H1 (cell line): ENCODE results near the gene GPRIN3. TPM values are rescaled to one million over a fixed set of nuclear protein-coding genes. Genes with fewer than 3 reads are reported as not detected.

Experiments
- CTCF ChIA-PET: fragments of 300-600 bp; sonication (Branson Sonifier 250); formaldehyde crosslinking; loops from one replicate; lab custom pipeline; 2021; ENCODE audit not compliant: partially characterized antibody; lab: Charles Lee
- POLR2A ChIA-PET: fragments of 300-600 bp; sonication (Branson Sonifier 250); formaldehyde crosslinking; loops from one replicate; lab custom pipeline; 2021; ENCODE audit warnings: inconsistent platforms; ENCODE audit not compliant: partially characterized antibody; lab: Charles Lee
- DNase-seq, 2 experiments: peaks; one replicate each; pipeline versions ENCODE4 v3.0.0 to v3.0.0-alpha.2; 2010 to 2022; ENCODE audit warnings: low spot score in 2 of 2, low read depth in 1 of 2, mixed read lengths in 1 of 2
- FAIRE-seq: peaks from 2 replicates; lab custom pipeline; 2011; peaks lifted over from hg19 to GRCh38; lab: Jason Lieb, UNC
- H2AFZ ChIP-seq: 2 replicates; pipeline ENCODE4 v1.8.1; 2012; ENCODE audit warnings: low read length, inconsistent platforms
- H2AK5ac ChIP-seq: 2 replicates; pipeline ENCODE4 v1.6.1; 2013; ENCODE audit warnings: low read depth, low read length
- H2BK120ac ChIP-seq: replicated peaks from 2 replicates; pipeline ENCODE3; 2013; ENCODE audit warnings: low read depth, low read length, inconsistent platforms
- H2BK12ac ChIP-seq: 2 replicates; pipeline ENCODE4 v1.6.1; 2013; ENCODE audit warnings: low read depth, low read length
- H2BK15ac ChIP-seq: 2 replicates; pipeline ENCODE4 v1.6.1; 2013; ENCODE audit warnings: low read length
- H2BK20ac ChIP-seq: 2 replicates; pipeline ENCODE4 v1.6.1; 2013; ENCODE audit warnings: low read length
- H2BK5ac ChIP-seq: 2 replicates; pipeline ENCODE4 v1.6.1; 2013; ENCODE audit warnings: low read depth, low read length
- H3K14ac ChIP-seq: 2 replicates; pipeline ENCODE4 v1.6.1; 2013; ENCODE audit warnings: inconsistent platforms; ENCODE audit not compliant: insufficient read length
- H3K18ac ChIP-seq: 2 replicates; pipeline ENCODE4 v1.6.1; 2013; ENCODE audit warnings: low read length; ENCODE audit errors: extremely low read depth
- H3K23ac ChIP-seq: 2 replicates; pipeline ENCODE4 v1.6.1; 2013; ENCODE audit warnings: inconsistent platforms; ENCODE audit not compliant: insufficient read length
- H3K23me2 ChIP-seq: 2 replicates; pipeline ENCODE4 v1.6.1; 2013; ENCODE audit warnings: low read depth, low read length
- H3K27ac ChIP-seq: 2 replicates; pipeline ENCODE4 v1.6.1; 2011; ENCODE audit warnings: low read depth, low read length, inconsistent platforms
- H3K27me3 ChIP-seq, 4 experiments: replicated peaks in 1 of 4; 1 replicate in 1 of 4; 2 replicates in 3 of 4; pipeline versions ENCODE4 v1.6.1 to v1.8.1; 2011 to 2013; ENCODE audit warnings: low read length in 3 of 4, mild to moderate bottlenecking in 3 of 4, inconsistent platforms in 2 of 4, mixed read lengths in 2 of 4, moderate library complexity in 1 of 4; ENCODE audit not compliant: control insufficient read depth in 3 of 4, insufficient read depth in 3 of 4; ENCODE audit errors: extremely low read depth in 1 of 4
- H3K36me3 ChIP-seq, 4 experiments: 2 replicates each; pipeline versions ENCODE4 v1.6.1 to v1.8.1; 2011 to 2013; ENCODE audit warnings: mild to moderate bottlenecking in 4 of 4, low read length in 3 of 4, moderate library complexity in 2 of 4, control low read depth in 1 of 4, inconsistent platforms in 1 of 4; ENCODE audit not compliant: insufficient read depth in 4 of 4, control insufficient read depth in 2 of 4
- H3K4ac ChIP-seq: replicated peaks from 2 replicates; pipeline ENCODE3; 2013; ENCODE audit warnings: low read length, low read depth, mixed read lengths, inconsistent platforms; ENCODE audit not compliant: insufficient read length
- H3K4me1 ChIP-seq, 4 experiments: replicated peaks in 1 of 4; 1 replicate in 1 of 4; 2 replicates in 3 of 4; pipeline versions ENCODE4 v1.6.1 to v1.8.1; 2011 to 2013; ENCODE audit warnings: low read length in 3 of 4, inconsistent platforms in 2 of 4, mixed read lengths in 1 of 4; ENCODE audit not compliant: insufficient read depth in 4 of 4, control insufficient read depth in 3 of 4
- H3K4me2 ChIP-seq, 2 experiments: 2 replicates each; pipeline versions ENCODE4 v1.6.1 to v1.8.1; 2011 to 2013; ENCODE audit warnings: low read depth in 2 of 2, low read length in 2 of 2, control low read depth in 1 of 2, inconsistent platforms in 1 of 2, mild to moderate bottlenecking in 1 of 2; ENCODE audit not compliant: insufficient read depth in 1 of 2
- H3K4me3 ChIP-seq, 4 experiments: fragments of 200-600, 300-600 bp in 1 of 4; sonication (generic), shearing (Covaris generic), sonication (Bioruptor Twin) in 1 of 4; 2 replicates each; pipeline versions ENCODE4 v1.5.1 to v1.8.1; 2011 to 2016; ENCODE audit warnings: low read length in 4 of 4, low read depth in 3 of 4, control low read depth in 2 of 4, inconsistent platforms in 2 of 4, mild to moderate bottlenecking in 2 of 4, mixed read lengths in 1 of 4, moderate library complexity in 1 of 4; ENCODE audit not compliant: insufficient read depth in 2 of 4; ENCODE audit errors: extremely low read depth in 1 of 4
- H3K56ac ChIP-seq: replicated peaks from 2 replicates; pipeline ENCODE3; 2013; ENCODE audit warnings: low read depth, mild to moderate bottlenecking, mixed read lengths, low read length, inconsistent platforms; ENCODE audit not compliant: insufficient read length
- H3K79me1 ChIP-seq: 2 replicates; pipeline ENCODE4 v1.6.1; 2013; ENCODE audit warnings: low read depth, low read length, control low read depth
- H3K79me2 ChIP-seq, 2 experiments: 2 replicates each; pipeline versions ENCODE4 v1.6.1 to v1.8.1; 2012 to 2013; ENCODE audit warnings: low read length in 2 of 2, mild to moderate bottlenecking in 2 of 2, inconsistent platforms in 1 of 2; ENCODE audit not compliant: insufficient read depth in 2 of 2, control insufficient read depth in 1 of 2
- H3K9ac ChIP-seq, 4 experiments: replicated peaks in 1 of 4; 1 replicate in 1 of 4; 2 replicates in 3 of 4; pipeline versions ENCODE4 v1.6.1 to v1.8.1; 2011 to 2013; ENCODE audit warnings: low read depth in 3 of 4, low read length in 3 of 4, control low read depth in 2 of 4, mild to moderate bottlenecking in 2 of 4, moderate library complexity in 2 of 4, inconsistent platforms in 1 of 4; ENCODE audit errors: extremely low read depth in 1 of 4
- H3K9me3 ChIP-seq, 2 experiments: 2 replicates each; pipeline versions ENCODE4 v1.6.1 to v1.8.1; 2012 to 2013; ENCODE audit warnings: mild to moderate bottlenecking in 2 of 2, moderate library complexity in 2 of 2, control low read depth in 1 of 2, inconsistent platforms in 1 of 2, low read depth in 1 of 2, low read length in 1 of 2, mixed read lengths in 1 of 2; ENCODE audit not compliant: insufficient read depth in 2 of 2
- H4K20me1 ChIP-seq, 2 experiments: replicated peaks in 1 of 2; 2 replicates each; pipeline versions ENCODE3 to v1.8.1; 2011 to 2013; ENCODE audit warnings: inconsistent platforms in 2 of 2, low read length in 2 of 2, mild to moderate bottlenecking in 1 of 2; ENCODE audit not compliant: insufficient read depth in 2 of 2, control insufficient read depth in 1 of 2
- H4K5ac ChIP-seq: 2 replicates; pipeline ENCODE4 v1.6.1; 2013; ENCODE audit warnings: low read length, low read depth, mixed read lengths, inconsistent platforms; ENCODE audit not compliant: insufficient read length
- H4K8ac ChIP-seq: 2 replicates; pipeline ENCODE4 v1.8.0; 2013; ENCODE audit warnings: mild to moderate bottlenecking, moderate library complexity, low read length, inconsistent platforms; ENCODE audit not compliant: insufficient read depth; ENCODE audit errors: extremely low read depth
- H4K91ac ChIP-seq: replicated peaks from 2 replicates; pipeline ENCODE3; 2013; ENCODE audit warnings: low read length, mixed read lengths, inconsistent platforms; ENCODE audit not compliant: insufficient read length
- BRCA1 ChIP-seq: IDR thresholded peaks from 2 replicates; pipeline ENCODE4 v1.6.1; 2012; ENCODE audit warnings: low read depth, low read length, improper control_type of control experiment
- EGR1 ChIP-seq: IDR thresholded peaks from 2 replicates; pipeline ENCODE4 v1.6.1; 2011; ENCODE audit warnings: low read depth, low read length, borderline replicate concordance
- EZH2 ChIP-seq: fragments of 200-600 bp; sonication (generic); IDR thresholded peaks from 2 replicates; pipeline ENCODE4 v1.7.1; 2012; ENCODE audit warnings: low read depth, mild to moderate bottlenecking, moderate library complexity, low read length, inconsistent platforms; ENCODE audit not compliant: severe bottlenecking
- GABPA ChIP-seq: IDR thresholded peaks from 2 replicates; pipeline ENCODE4 v1.6.1; 2011; ENCODE audit warnings: mild to moderate bottlenecking, low read length, moderate library complexity, borderline replicate concordance; ENCODE audit not compliant: insufficient read depth
- KDM1A ChIP-seq: fragments of 200-600, 300-600 bp; sonication (generic); IDR thresholded peaks from 2 replicates; pipeline ENCODE4 v1.7.1; 2016; ENCODE audit warnings: mild to moderate bottlenecking, low read length, borderline replicate concordance
- NANOG ChIP-seq: IDR thresholded peaks from 2 replicates; pipeline ENCODE4 v1.6.1; 2011; ENCODE audit warnings: low read length, low read depth, mild to moderate bottlenecking, inconsistent platforms; ENCODE audit not compliant: insufficient read depth, poor library complexity, severe bottlenecking
- NRF1 ChIP-seq: IDR thresholded peaks from 2 replicates; pipeline ENCODE4 v1.6.1; 2011; ENCODE audit warnings: mild to moderate bottlenecking, low read depth, low read length, improper control_type of control experiment
- RNF2 ChIP-seq: fragments of 200-900, 300-1000 bp; sonication (generic); IDR thresholded peaks from 2 replicates; pipeline ENCODE4 v1.7.1; 2016; ENCODE audit warnings: borderline replicate concordance, low read depth, mild to moderate bottlenecking, antibody characterized with exemption, low read length; ENCODE audit not compliant: poor library complexity, severe bottlenecking; ENCODE audit errors: missing control alignments
- SAP30 ChIP-seq: fragments of 300-600 bp; sonication (generic); IDR thresholded peaks from 2 replicates; pipeline ENCODE4 v1.7.1; 2012; ENCODE audit warnings: low read length, moderate library complexity, mild to moderate bottlenecking, inconsistent platforms; ENCODE audit not compliant: insufficient read depth, insufficient replicate concordance
- SIRT6 ChIP-seq: IDR thresholded peaks from one replicate; pipeline ENCODE4 v1.7.1; 2012; ENCODE audit warnings: low read length, inconsistent platforms
- SP2 ChIP-seq: IDR thresholded peaks from 2 replicates; pipeline ENCODE4 v1.6.1; 2012; ENCODE audit warnings: mild to moderate bottlenecking, low read length, inconsistent platforms
- SP4 ChIP-seq: IDR thresholded peaks from 2 replicates; pipeline ENCODE4 v1.6.1; 2012; ENCODE audit warnings: low read length, inconsistent platforms
- SUZ12 ChIP-seq: fragments of 200-600 bp; sonication (generic); IDR thresholded peaks from 2 replicates; pipeline ENCODE4 v1.6.1; 2012; ENCODE audit warnings: mild to moderate bottlenecking, inconsistent platforms, low read length, moderate library complexity, mixed read lengths
- YY1 ChIP-seq: IDR thresholded peaks from 2 replicates; pipeline ENCODE4 v1.6.1; 2011; ENCODE audit warnings: low read depth, mild to moderate bottlenecking, low read length
- WGBS, 2 experiments: shearing (Covaris generic) in 1 of 2; methylation state at CpG; one replicate each; pipeline versions ENCODE4 v1.1.6 to v1.1.7; 2013 to 2015; ENCODE audit warnings: low lambda C conversion rate in 2 of 2, mixed read lengths in 2 of 2, inconsistent platforms in 1 of 2, low coverage in 1 of 2, missing lambda C conversion rate in 1 of 2; ENCODE audit not compliant: insufficient replicate concordance in 2 of 2, insufficient coverage in 1 of 2, insufficient read length in 1 of 2; ENCODE audit errors: extremely low coverage in 1 of 2, missing lambda C conversion rate in 1 of 2; 5-methylcytosine and 5-hydroxymethylcytosine counted together
- polyA plus RNA-seq, 7 experiments: library from polyadenylated mRNA; depleted of rRNA in 3 of 7; stranded (reverse) in 5 of 7; unstranded in 2 of 7; fragments of >200 nt in 5 of 7; fragments of 200-250 nt in 2 of 7; gene quantifications; 1 replicate in 5 of 7; 2 replicates in 1 of 7; 4 replicates in 1 of 7; pipeline versions ENCODE4 v1.2.1 to v1.2.3, GENCODE V29; 2011 to 2013; ENCODE audit warnings: missing spikeins in 2 of 7, mixed read lengths in 2 of 7
- total RNA-seq: library from RNA; stranded (reverse); fragmentation: NEBNext Ultra II Directional; extraction: Animal tissue kit (Norgen Biotek cat#: 25700); gene quantifications from 2 replicates; pipeline ENCODE4 v1.2.1, GENCODE V29; 2021

The GPRIN3 gene
- total and polyA plus RNA-seq, 2 of the 8 experiments (the other 6 are each of a cell fraction or from before 2014, with no cell fraction given), result 0.17 to 1.4 TPM

DNA sequence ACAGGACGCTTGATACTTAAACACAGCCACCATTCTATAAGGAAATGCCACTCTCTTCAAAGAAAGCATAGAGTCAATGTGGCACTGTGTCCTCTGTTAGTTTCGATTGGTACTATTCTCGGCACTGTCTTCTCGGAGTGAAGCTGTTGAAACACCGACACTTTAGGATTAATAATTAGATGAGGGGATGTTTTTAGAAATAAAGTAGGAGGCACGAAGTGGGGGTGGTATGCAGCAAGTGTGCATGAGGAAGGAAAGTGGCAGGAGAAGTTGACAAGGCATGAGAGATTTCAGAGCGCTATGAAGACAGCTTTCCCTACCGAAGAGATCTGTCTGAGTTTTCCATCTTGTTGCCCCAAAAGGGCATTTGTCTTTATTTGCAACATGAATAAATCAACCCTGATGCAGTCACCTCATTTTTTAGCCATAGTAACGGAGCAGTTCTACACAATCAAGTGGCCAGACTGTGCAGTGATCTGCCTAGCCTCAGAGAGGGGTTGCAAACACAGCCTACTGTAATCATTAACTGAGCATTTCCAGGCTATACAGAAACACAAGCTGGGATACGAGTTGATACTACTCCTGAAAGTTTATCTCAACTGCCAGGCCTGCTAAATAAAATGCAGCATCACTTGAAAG lies 8.3 kb downstream of the GPRIN3 start:
- CTCF ChIA-PET, result interaction anchor here (0.8 to 1.0 kb wide), 2 partner anchors 73 to 137 kb away, joined by 3 to 4 read pairs; no protein-coding TSS in a partner anchor
- no peak for FAIRE-seq

More for the DNA sequence above, 8.3 kb downstream of the GPRIN3 start:
- Histone ChIP-seq H3K4me2 (no peak overlapping the region), H3K56ac (no peak overlapping the region), H3K27ac (no peak overlapping the region), H2BK5ac (no peak overlapping the region), H4K5ac (no peak overlapping the region), H2AK5ac (no peak overlapping the region), H2BK12ac (no peak overlapping the region), H3K79me1 (no peaks in the 10 kb centered on the region), H3K79me2 (no peaks in the 10 kb centered on the region), H4K91ac (no peak overlapping the region), H2BK120ac (no peak overlapping the region), H3K9ac (no peak overlapping the region), H3K4me3 (no peak overlapping the region), H2BK20ac (no peak overlapping the region), H2AFZ (no peak overlapping the region), H3K9me3 (no peaks in the 10 kb centered on the region), H3K4me1 (no peaks in the 10 kb centered on the region), H4K20me1 (no peaks in the 10 kb centered on the region), H3K4ac (no peak overlapping the region), H2BK15ac (no peak overlapping the region), H3K36me3 (no peaks in the 10 kb centered on the region), H4K8ac (no peak overlapping the region), H3K27me3 (no peaks in the 10 kb centered on the region), H3K14ac (no peak overlapping the region), H3K23ac (no peak overlapping the region), H3K18ac (no peak overlapping the region), H3K23me2 (no peaks in the 10 kb centered on the region)
- no peak for TF ChIP-seq KDM1A
- no peak for TF ChIP-seq GABPA
- no peak for TF ChIP-seq SIRT6
- TF ChIP-seq BRCA1, result no peak
- no peak for TF ChIP-seq SUZ12
- TF ChIP-seq NRF1, result no peak
- no peak for TF ChIP-seq SAP30
- no peak for TF ChIP-seq RNF2
- TF ChIP-seq SP4, result no peak
- TF ChIP-seq EZH2, result no peak
- TF ChIP-seq EGR1, result no peak
- no peak for TF ChIP-seq NANOG
- TF ChIP-seq SP2, result no peak
- TF ChIP-seq YY1, result no peak
- 83 to 100% methylated on average over 1 to 10 of the region's 10 CpGs for WGBS, 2 experiments
- no peak for DNase-seq
- POLR2A ChIA-PET, result no interaction called here
